HCT116 (cell line): Measurements from ENCODE around the gene EIF4A3. TPM values are rescaled to one million over a fixed set of nuclear protein-coding genes. Genes with fewer than 3 reads are reported as not detected.

Source experiments
- ATAC-seq: fragments of 200-7000 bp; cut with Tn5 transposase; 2 replicates; pipeline ENCODE4 v1.9.1; 2020; ENCODE audit warnings: mild to moderate bottlenecking, moderate library complexity
- BruUV-seq: library from RNA; stranded (reverse); fragments of 400-500 nt; replicated peaks from 2 replicates; lab custom pipeline; 2021; lab: Mats Ljungman, UMichigan
- CTCF ChIA-PET: fragments of 300-600 bp; sonication (Branson Sonifier 250); formaldehyde crosslinking; loops from one replicate; lab custom pipeline; 2021; ENCODE audit warnings: antibody characterized with exemption; lab: Charles Lee
- POLR2A ChIA-PET: fragments of 300-600, 350-600 bp; sonication (Branson Sonifier 250); formaldehyde crosslinking; loops from one replicate; lab custom pipeline; 2021; ENCODE audit warnings: antibody characterized with exemption; lab: Charles Lee
- RAD21 ChIA-PET, 2 experiments: fragments of 300-600 bp; sonication (Branson Sonifier 250); formaldehyde crosslinking; loops; one replicate each; lab custom pipeline; 2023; ENCODE audit warnings: low total read pairs in 2 of 2; ENCODE audit not compliant: uncharacterized antibody in 2 of 2, unreplicated experiment in 2 of 2, low non-redundant PET in 1 of 2; lab: Charles Lee
- DNase-seq: peaks from one replicate; pipeline ENCODE4 v3.0.0-alpha.2; 2010; ENCODE audit warnings: low read depth, low spot score
- H2AFZ ChIP-seq: fragments of 200-600 bp; shearing (Covaris generic), sonication (generic); 2 replicates; pipeline ENCODE4 v1.6.1; 2017; ENCODE audit warnings: low read depth, mixed run types, mixed read lengths, antibody characterized with exemption, low read length; ENCODE audit not compliant: poor library complexity, severe bottlenecking
- H3K27ac ChIP-seq: 2 replicates; pipeline ENCODE4 v1.5.1; 2012; ENCODE audit warnings: low read depth, low read length
- H3K27me3 ChIP-seq: fragments of 200-600 bp; sonication (generic); 2 replicates; pipeline ENCODE4 v1.6.1; 2016; ENCODE audit warnings: mixed run types, low read length, mixed read lengths; ENCODE audit not compliant: insufficient read depth
- H3K36me3 ChIP-seq, 2 experiments: fragments of 200-500 bp in 1 of 2; fragments of 200-600 bp in 1 of 2; sonication (Bioruptor generic) in 1 of 2; sonication (generic) in 1 of 2; 2 replicates each; pipeline versions ENCODE4 v1.5.1 to v1.6.1; 2014 to 2016; ENCODE audit warnings: low read length in 2 of 2, inconsistent platforms in 1 of 2, mixed read lengths in 1 of 2, mixed run types in 1 of 2; ENCODE audit not compliant: insufficient read depth in 2 of 2, control insufficient read depth in 1 of 2
- H3K4me1 ChIP-seq, 2 experiments: fragments of 200-600 bp in 1 of 2; sonication (generic) in 1 of 2; 2 replicates each; pipeline versions ENCODE4 v1.5.1 to v1.6.1; 2012 to 2017; ENCODE audit warnings: low read length in 2 of 2, inconsistent platforms in 1 of 2, mild to moderate bottlenecking in 1 of 2, mixed read lengths in 1 of 2, mixed run types in 1 of 2, moderate library complexity in 1 of 2; ENCODE audit not compliant: insufficient read depth in 2 of 2, control insufficient read depth in 1 of 2
- H3K4me2 ChIP-seq: fragments of 200-600 bp; sonication (generic); 2 replicates; pipeline ENCODE4 v1.6.1; 2017; ENCODE audit warnings: mixed run types, low read length, mixed read lengths
- H3K4me3 ChIP-seq, 2 experiments: fragments of 200-600 bp in 1 of 2; sonication (generic) in 1 of 2; replicated peaks in 1 of 2; 2 replicates each; pipeline ENCODE4 v1.5.1; 2011 to 2016; ENCODE audit warnings: low read length in 2 of 2, control low read depth in 1 of 2, low read depth in 1 of 2, mild to moderate bottlenecking in 1 of 2, mixed read lengths in 1 of 2, mixed run types in 1 of 2
- H3K79me2 ChIP-seq: fragments of 200-600 bp; sonication (generic); 2 replicates; pipeline ENCODE4 v1.6.1; 2017; ENCODE audit warnings: mild to moderate bottlenecking, mixed run types, low read length, moderate library complexity, mixed read lengths; ENCODE audit not compliant: insufficient read depth
- H3K9ac ChIP-seq: fragments of 200-600 bp; sonication (generic); 2 replicates; pipeline ENCODE4 v1.6.1; 2016; ENCODE audit warnings: low read length, mixed read lengths
- H3K9me2 ChIP-seq: fragments of 200-600 bp; sonication (generic), shearing (Covaris generic); 2 replicates; pipeline ENCODE4 v1.6.1; 2017; ENCODE audit warnings: mixed run types, mild to moderate bottlenecking, moderate library complexity; ENCODE audit not compliant: insufficient read depth
- H3K9me3 ChIP-seq, 2 experiments: fragments of 200-500 bp in 1 of 2; fragments of 200-600 bp in 1 of 2; sonication (Bioruptor generic) in 1 of 2; sonication (generic) in 1 of 2; 2 replicates each; pipeline ENCODE4 v1.6.1; 2014 to 2017; ENCODE audit warnings: low read length in 2 of 2, mixed read lengths in 2 of 2, inconsistent platforms in 1 of 2, low read depth in 1 of 2, mild to moderate bottlenecking in 1 of 2, mixed run types in 1 of 2, moderate library complexity in 1 of 2; ENCODE audit not compliant: control insufficient read depth in 1 of 2, insufficient read depth in 1 of 2
- H4K20me1 ChIP-seq: fragments of 200-600 bp; sonication (generic), shearing (Covaris generic); 2 replicates; pipeline ENCODE4 v1.6.1; 2017; ENCODE audit warnings: mixed run types, mild to moderate bottlenecking, moderate library complexity; ENCODE audit not compliant: insufficient read depth
- JUND ChIP-seq: IDR thresholded peaks from 2 replicates; pipeline ENCODE4 v1.6.1; 2012
- RAD21 ChIP-seq: IDR thresholded peaks from 2 replicates; pipeline ENCODE4 v1.6.1; 2012; ENCODE audit warnings: low read depth, mild to moderate bottlenecking
- TCF7L2 ChIP-seq: IDR thresholded peaks from 2 replicates; pipeline ENCODE4 v1.7.0; 2011; ENCODE audit warnings: borderline replicate concordance, inconsistent platforms; ENCODE audit not compliant: insufficient read depth, insufficient read length; ENCODE audit errors: extremely low read depth
- YY1 ChIP-seq: IDR thresholded peaks from 2 replicates; pipeline ENCODE4 v1.6.1; 2011; ENCODE audit warnings: low read length, low read depth, moderate library complexity, mild to moderate bottlenecking; ENCODE audit not compliant: insufficient replicate concordance; ENCODE audit errors: extremely low read depth
- ZNF274 ChIP-seq: fragments of 200-500 bp; sonication (Bioruptor generic); IDR thresholded peaks from 2 replicates; pipeline ENCODE4 v1.6.1; 2014; ENCODE audit warnings: mild to moderate bottlenecking, low read depth, low read length, inconsistent platforms
- intact Hi-C: fragments of 100-400 bp; cut with micrococcal nuclease; formaldehyde crosslinking; loops from 2 replicates; pipeline ENCODE4 v1.10.0; 2022
- total RNA-seq: library from RNA; stranded (reverse); gene quantifications from one replicate; pipeline ENCODE4 v1.2.1, GENCODE V29; 2021; ENCODE audit not compliant: unreplicated experiment

The EIF4A3 gene
- total RNA-seq, 1 experiment from 2014 or later: 248 TPM

GRCh38 chr17:80100035-80100323, 46.9 kb downstream of the EIF4A3 start:
- CTCF ChIA-PET: interaction anchor here (0.6 kb wide), 1 partner anchor 93 kb away, joined by 3 read pairs; no protein-coding TSS in a partner anchor
- no peaks in the 10 kb centered on the region for H3K9me2 ChIP-seq
- H3K4me1 ChIP-seq: peaks cover 27 to 33% of the 10 kb centered on the region in 2 experiments
- DNase-seq: no peak
- RAD21 ChIA-PET: no interaction called here
- H3K9ac ChIP-seq: no peak overlapping the region
- H3K27ac ChIP-seq: no peak overlapping the region
- no peaks in the 10 kb centered on the region for H4K20me1 ChIP-seq
- no peak for TF ChIP-seq TCF7L2
- no peak for TF ChIP-seq JUND
- TF ChIP-seq, all 23 proteins: peak for 0
- Histone ChIP-seq H3K4me2 (no peak overlapping the region), H3K79me2 (peaks cover 7% of the 10 kb centered on the region; the same call in 1 of the 2 replicates), H3K36me3 (no peaks in the 10 kb centered on the region), H3K9me3 (no peaks in the 10 kb centered on the region), H2AFZ (no peak overlapping the region), H3K27me3 (no peaks in the 10 kb centered on the region), H3K4me3 (no peak overlapping the region)
- intact Hi-C loops: no loop called here
- POLR2A ChIA-PET: no interaction called here
- ATAC-seq: no peak
- no TSS peak for BruUV-seq

GRCh38 chr17:80099291-80100034, 47.5 kb downstream of the EIF4A3 start:
- Histone ChIP-seq H3K4me3 (no peak overlapping the region), H2AFZ (no peak overlapping the region), H3K36me3 (no peaks in the 10 kb centered on the region), H3K9me2 (no peaks in the 10 kb centered on the region), H3K9me3 (no peaks in the 10 kb centered on the region), H3K27ac (no peak overlapping the region), H3K4me1 (peaks cover 22 to 30% of the 10 kb centered on the region in 2 experiments), H4K20me1 (no peaks in the 10 kb centered on the region), H3K4me2 (no peak overlapping the region), H3K9ac (no peak overlapping the region), H3K79me2 (peaks cover 7% of the 10 kb centered on the region; the same call in 1 of the 2 replicates), H3K27me3 (no peaks in the 10 kb centered on the region)
- no peak for DNase-seq
- TF ChIP-seq RAD21 (no peak), ZNF274 (no peak), YY1 (no peak)
- no TSS peak for BruUV-seq
- ChIA-PET RAD21 (no interaction called here), CTCF (interaction anchor here (0.6 kb wide), 1 partner anchor 93 kb away, joined by 3 read pairs; no protein-coding TSS in a partner anchor), POLR2A (no interaction called here)
- no peak for ATAC-seq
- intact Hi-C loops: no loop called here
